GM10266 (cell line): ENCODE results near the gene PPP1R17.

Experiments used
- DNase-seq: peaks from one replicate; pipeline ENCODE4 v3.0.0; 2012; ENCODE audit errors: extremely low spot score
- TF ChIP-seq, protein P1 (sequence below): IDR thresholded peaks from 2 replicates; pipeline ENCODE4 v1.5.1; 2012; ENCODE audit warnings: mild to moderate bottlenecking, low read depth; ENCODE audit not compliant: control insufficient read depth, insufficient read depth; ENCODE audit errors: missing control alignments

Gene PPP1R17

DNA sequence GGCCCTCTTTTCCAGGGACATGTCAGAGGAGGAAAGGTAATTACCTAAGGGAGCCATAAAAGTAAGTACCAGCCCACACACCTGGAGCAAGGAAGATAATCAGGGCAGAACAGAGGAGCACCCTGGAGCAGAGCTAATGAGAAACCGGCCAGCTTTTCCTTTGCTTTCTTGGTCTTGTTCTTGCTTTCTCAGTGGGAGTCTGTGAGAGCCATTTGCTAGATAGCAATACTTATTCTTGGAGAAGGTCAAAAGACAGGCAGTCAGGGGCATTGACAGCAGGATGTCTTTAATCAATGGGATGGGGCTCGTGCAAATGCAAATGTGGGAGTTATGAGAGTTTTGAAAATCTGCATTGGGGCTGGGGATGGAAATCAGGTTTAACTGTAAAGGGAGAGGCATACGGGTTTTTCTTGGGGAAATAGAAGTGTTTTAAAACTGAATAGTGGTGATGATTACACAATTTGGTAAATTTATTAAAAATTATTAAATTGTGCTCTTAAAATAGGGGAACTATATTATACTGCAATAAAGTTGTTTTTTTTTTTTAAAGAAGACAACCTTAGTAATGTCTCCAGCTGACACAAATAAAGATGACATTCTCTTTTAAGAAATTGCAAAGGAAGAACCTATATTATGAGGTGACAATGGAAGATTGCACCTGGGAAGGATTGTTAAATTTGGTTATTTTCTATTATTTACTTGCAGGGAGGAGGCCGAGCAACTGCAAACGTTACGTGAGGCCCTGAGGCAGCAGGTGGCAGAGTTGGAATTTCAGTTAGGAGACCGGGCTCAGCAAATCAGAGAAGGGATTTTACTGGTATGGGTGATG, 35.6 kb upstream of the PPP1R17 start:
- DNase-seq, result no peak
- TF ChIP-seq, protein P1, sequence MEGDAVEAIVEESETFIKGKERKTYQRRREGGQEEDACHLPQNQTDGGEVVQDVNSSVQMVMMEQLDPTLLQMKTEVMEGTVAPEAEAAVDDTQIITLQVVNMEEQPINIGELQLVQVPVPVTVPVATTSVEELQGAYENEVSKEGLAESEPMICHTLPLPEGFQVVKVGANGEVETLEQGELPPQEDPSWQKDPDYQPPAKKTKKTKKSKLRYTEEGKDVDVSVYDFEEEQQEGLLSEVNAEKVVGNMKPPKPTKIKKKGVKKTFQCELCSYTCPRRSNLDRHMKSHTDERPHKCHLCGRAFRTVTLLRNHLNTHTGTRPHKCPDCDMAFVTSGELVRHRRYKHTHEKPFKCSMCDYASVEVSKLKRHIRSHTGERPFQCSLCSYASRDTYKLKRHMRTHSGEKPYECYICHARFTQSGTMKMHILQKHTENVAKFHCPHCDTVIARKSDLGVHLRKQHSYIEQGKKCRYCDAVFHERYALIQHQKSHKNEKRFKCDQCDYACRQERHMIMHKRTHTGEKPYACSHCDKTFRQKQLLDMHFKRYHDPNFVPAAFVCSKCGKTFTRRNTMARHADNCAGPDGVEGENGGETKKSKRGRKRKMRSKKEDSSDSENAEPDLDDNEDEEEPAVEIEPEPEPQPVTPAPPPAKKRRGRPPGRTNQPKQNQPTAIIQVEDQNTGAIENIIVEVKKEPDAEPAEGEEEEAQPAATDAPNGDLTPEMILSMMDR, result no peak

DNA sequence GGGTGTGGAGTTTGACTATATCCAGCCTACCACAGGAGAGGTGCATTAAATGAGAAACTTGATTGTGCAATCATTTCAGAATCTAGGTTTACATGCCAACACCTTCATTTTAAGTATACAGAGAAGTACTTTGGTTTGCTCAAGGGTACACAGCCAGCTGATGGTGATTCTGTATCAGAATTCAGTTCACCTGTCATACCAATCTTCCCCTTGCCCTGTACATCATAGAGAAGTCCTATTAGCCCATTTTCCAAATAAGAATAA, 35.0 kb upstream of the PPP1R17 start:
- no peak for DNase-seq
- TF ChIP-seq, protein P1, result no peak

DNA sequence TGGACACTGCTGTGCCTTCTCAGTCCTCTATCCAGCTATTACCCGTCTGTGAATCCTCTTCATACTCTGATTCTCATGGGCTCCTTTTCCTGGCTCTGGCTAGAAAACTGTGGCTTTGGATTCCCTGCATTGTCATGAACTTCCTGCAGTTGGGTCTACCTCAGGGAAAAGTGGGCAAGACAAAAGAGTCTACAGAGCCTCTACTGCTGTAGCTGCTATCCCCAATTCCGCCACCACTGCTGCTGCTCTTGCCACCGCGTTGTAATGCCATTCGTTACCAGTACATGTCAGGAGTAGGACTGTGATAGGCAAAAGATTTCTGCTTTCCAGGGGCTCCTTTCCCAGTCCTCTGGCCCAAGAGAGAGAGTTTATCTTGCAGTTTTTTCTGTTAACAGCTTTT, 23.9 kb upstream of the PPP1R17 start:
- DNase-seq, result no peak
- TF ChIP-seq, protein P1, result no peak

DNA sequence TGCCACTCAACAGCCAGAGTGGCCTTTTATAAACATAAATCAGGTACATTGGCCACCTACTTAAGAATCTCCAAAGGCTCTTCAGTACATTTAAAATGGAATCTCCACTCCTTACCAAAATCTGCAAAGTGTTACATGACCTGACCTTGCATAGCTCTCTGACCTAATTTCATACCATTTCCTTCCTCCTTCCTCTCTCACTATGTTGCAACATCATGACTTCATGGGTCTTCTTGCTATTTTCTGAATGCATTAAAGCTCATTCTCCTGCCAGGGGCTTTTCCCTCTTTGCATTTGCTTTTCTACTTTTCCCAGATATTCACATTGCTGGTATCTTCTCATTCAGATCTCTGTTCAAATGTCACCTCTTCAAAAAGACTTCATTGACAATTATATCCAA, 22.1 kb upstream of the PPP1R17 start:
- TF ChIP-seq, protein P1, result no peak
- no peak for DNase-seq

DNA sequence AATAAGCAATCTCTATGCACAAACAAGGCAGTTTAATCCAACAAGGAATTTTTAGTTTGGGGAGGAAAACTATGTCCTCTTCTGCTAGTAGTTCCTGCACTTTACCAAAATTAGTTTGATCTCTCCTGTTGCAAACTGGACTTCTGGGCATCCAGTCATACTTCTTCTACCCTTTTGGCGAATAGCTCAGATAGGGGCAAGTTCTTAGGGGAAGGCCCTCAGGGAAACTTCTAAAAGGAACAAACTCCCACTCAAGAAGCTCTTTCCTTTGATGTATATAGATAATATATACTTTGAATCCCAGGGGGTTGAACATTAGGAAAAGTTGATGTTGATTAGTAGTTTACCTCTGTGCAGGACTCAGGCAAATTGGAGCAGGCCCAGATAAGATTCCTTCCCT, 21.5 kb upstream of the PPP1R17 start:
- DNase-seq, result no peak
- TF ChIP-seq, protein P1, result no peak

DNA sequence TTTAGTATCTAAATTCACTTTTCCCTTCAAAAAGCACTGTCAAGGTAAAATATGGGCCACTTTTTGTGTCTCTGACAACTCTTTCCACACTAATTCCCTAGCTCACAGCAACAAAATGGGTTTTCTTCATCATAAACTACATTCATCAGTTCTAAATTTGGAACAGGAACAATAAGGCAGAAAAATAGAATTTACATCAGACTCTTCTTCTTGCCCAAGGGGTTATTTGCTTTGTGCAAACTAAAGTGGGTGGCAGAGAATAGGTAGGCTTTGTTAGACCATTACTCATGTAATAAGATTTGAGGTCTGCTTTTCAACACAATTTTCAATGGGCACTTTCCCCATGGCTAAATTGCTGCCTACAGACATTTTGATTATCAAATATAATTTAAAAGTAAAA, 17.6 kb upstream of the PPP1R17 start:
- TF ChIP-seq, protein P1, result no peak
- DNase-seq, result no peak

DNA sequence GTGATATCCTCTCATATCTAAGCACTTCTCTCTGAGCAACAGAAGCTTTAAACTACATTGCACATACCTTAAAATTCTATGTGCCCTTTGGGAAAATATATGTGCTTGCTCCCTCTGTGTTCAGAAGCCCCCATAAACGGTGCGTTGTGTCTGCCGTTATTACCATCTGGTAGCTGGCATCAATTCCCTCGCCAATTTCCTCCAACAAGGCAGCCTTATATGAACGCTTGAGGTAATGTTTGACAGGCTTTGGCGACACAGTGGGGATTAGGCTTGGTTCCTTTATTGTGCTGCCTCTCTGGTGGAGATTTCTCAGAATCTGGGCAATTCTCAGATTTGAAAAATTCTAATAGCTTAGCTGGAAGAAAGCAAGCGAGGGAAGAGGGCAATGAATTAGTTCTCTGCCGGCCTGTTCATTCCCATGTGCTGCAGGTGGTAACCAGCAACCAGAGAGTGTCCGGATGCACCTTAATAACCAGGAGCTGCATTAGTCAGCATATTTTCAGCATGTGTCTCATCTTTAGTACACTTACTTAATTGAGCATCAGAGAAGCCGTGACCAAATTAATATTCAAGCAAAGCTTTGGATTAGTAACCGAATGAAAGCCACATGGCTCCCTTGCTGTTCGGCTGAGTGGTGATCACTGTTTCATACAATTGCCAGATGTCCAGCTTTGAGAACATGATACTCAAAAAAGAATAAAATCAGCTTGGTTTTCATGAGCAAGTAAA, 7.3 kb upstream of the PPP1R17 start:
- DNase-seq, result no peak
- TF ChIP-seq, protein P1, result no peak
